ENCODE results near the gene ANKHD1.
"Not testable (repeated sequence)": the region's sequence is repeated elsewhere in the genome, so short reads cannot be mapped to it uniquely, and the experiment has no call there.

The ANKHD1 gene

DNA sequence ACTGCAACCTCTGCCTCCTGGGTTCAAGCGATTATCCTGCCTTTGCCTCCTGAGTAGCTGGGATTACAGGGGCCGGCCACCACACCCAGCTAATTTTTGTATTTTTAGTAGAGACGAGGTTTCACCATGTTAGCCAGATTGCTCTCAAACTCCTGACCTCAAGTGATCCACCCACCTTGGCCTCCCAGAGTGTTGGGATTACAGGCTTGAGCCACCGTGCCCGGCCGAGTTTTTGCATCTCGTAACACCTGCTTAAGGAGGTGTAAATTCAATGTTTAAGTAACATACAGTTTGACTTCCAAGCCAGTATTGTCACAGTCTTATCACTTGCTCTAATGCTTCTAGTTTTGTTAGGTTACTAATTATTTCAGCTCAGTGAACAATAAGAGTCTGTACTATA, 19.7 kb downstream of the ANKHD1 start:
- H3K4me1 ChIP-seq (ENCODE audit: control insufficient read depth, insufficient read depth, low read length, poor library complexity, severe bottlenecking), result peaks cover 11% of the 10 kb centered on the region
- not testable (repeated sequence) for H3K4me3 ChIP-seq (ENCODE audit: insufficient read depth, low read depth, low read length, poor library complexity, severe bottlenecking); H3K36me3 ChIP-seq (ENCODE audit: control insufficient read depth, insufficient read depth, low read length); H3K27me3 ChIP-seq (replicated peaks; ENCODE audit: control insufficient read depth, insufficient read depth, low read length, poor library complexity, severe bottlenecking); H3K9me3 ChIP-seq (ENCODE audit: control insufficient read depth, low read length); DNase-seq; H3K27ac ChIP-seq (ENCODE audit: insufficient read depth, low read length, poor library complexity, severe bottlenecking)

DNA sequence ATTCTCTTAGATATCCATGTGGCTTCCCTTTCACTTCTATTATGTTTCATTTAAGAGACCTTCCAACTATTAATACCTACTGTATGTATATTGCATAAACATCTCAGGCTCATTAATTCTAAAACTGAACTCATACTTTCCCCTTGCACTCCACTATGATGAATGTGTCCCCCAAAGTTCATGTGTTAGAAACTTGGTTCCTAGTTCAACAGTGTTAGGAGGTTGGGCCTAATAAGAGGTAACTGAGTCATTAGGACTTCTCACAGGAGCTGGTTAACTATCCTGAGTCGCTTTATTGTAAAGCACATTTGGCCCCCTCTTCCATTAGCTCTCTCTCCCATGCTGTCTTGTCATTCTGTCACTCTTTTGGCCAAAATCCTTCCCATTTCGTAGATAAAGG, 22.0 kb downstream of the ANKHD1 start:
- no peak for DNase-seq
- Histone ChIP-seq H3K9me3 (ENCODE audit: control insufficient read depth, low read length) (no peaks in the 10 kb centered on the region), H3K4me3 (ENCODE audit: insufficient read depth, low read depth, low read length, poor library complexity, severe bottlenecking) (no peak overlapping the region), H3K27me3 (replicated peaks; ENCODE audit: control insufficient read depth, insufficient read depth, low read length, poor library complexity, severe bottlenecking) (no peaks in the 10 kb centered on the region), H3K27ac (ENCODE audit: insufficient read depth, low read length, poor library complexity, severe bottlenecking) (no peak overlapping the region), H3K36me3 (ENCODE audit: control insufficient read depth, insufficient read depth, low read length) (no peaks in the 10 kb centered on the region), H3K4me1 (ENCODE audit: control insufficient read depth, insufficient read depth, low read length, poor library complexity, severe bottlenecking) (peaks cover 11% of the 10 kb centered on the region)

GRCh38 chr5:140424135-140424534, 22.5 kb downstream of the ANKHD1 start:
- Histone ChIP-seq H3K4me1 (ENCODE audit: control insufficient read depth, insufficient read depth, low read length, poor library complexity, severe bottlenecking) (peaks cover 11% of the 10 kb centered on the region), H3K36me3 (ENCODE audit: control insufficient read depth, insufficient read depth, low read length) (no peaks in the 10 kb centered on the region), H3K9me3 (ENCODE audit: control insufficient read depth, low read length) (no peaks in the 10 kb centered on the region), H3K27me3 (replicated peaks; ENCODE audit: control insufficient read depth, insufficient read depth, low read length, poor library complexity, severe bottlenecking) (no peaks in the 10 kb centered on the region), H3K27ac (ENCODE audit: insufficient read depth, low read length, poor library complexity, severe bottlenecking) (no peak overlapping the region), H3K4me3 (ENCODE audit: insufficient read depth, low read depth, low read length, poor library complexity, severe bottlenecking) (no peak overlapping the region)
- no peak for DNase-seq

- H3K9me3 ChIP-seq (ENCODE audit: control insufficient read depth, low read length); H3K36me3 ChIP-seq (ENCODE audit: control insufficient read depth, insufficient read depth, low read length); H3K27ac ChIP-seq (ENCODE audit: insufficient read depth, low read length, poor library complexity, severe bottlenecking); DNase-seq; H3K27me3 ChIP-seq (replicated peaks; ENCODE audit: control insufficient read depth, insufficient read depth, low read length, poor library complexity, severe bottlenecking); H3K4me3 ChIP-seq (ENCODE audit: insufficient read depth, low read depth, low read length, poor library complexity, severe bottlenecking); H3K4me1 ChIP-seq (ENCODE audit: control insufficient read depth, insufficient read depth, low read length, poor library complexity, severe bottlenecking): not testable (repeated sequence)
Observed at GRCh38 chr5:140427726-140428125, 26.1 kb downstream of the ANKHD1 start.

- no peaks in the 10 kb centered on the region for H3K9me3 ChIP-seq (ENCODE audit: control insufficient read depth, low read length)
- no peaks in the 10 kb centered on the region for H3K36me3 ChIP-seq (ENCODE audit: control insufficient read depth, insufficient read depth, low read length)
- DNase-seq, result no peak
- H3K27ac ChIP-seq (ENCODE audit: insufficient read depth, low read length, poor library complexity, severe bottlenecking), result no peak overlapping the region
- no peaks in the 10 kb centered on the region for H3K27me3 ChIP-seq (replicated peaks; ENCODE audit: control insufficient read depth, insufficient read depth, low read length, poor library complexity, severe bottlenecking)
- H3K4me1 ChIP-seq (ENCODE audit: control insufficient read depth, insufficient read depth, low read length, poor library complexity, severe bottlenecking), result no peaks in the 10 kb centered on the region
- H3K4me3 ChIP-seq (ENCODE audit: insufficient read depth, low read depth, low read length, poor library complexity, severe bottlenecking), result no peak overlapping the region
Observed at GRCh38 chr5:140429724-140430123, 28.1 kb downstream of the ANKHD1 start.

- H3K27me3 ChIP-seq (replicated peaks; ENCODE audit: control insufficient read depth, insufficient read depth, low read length, poor library complexity, severe bottlenecking), result no peaks in the 10 kb centered on the region
- no peak overlapping the region for H3K27ac ChIP-seq (ENCODE audit: insufficient read depth, low read length, poor library complexity, severe bottlenecking)
- no peaks in the 10 kb centered on the region for H3K4me1 ChIP-seq (ENCODE audit: control insufficient read depth, insufficient read depth, low read length, poor library complexity, severe bottlenecking)
- H3K36me3 ChIP-seq (ENCODE audit: control insufficient read depth, insufficient read depth, low read length), result peaks cover 12% of the 10 kb centered on the region
- H3K9me3 ChIP-seq (ENCODE audit: control insufficient read depth, low read length), result no peaks in the 10 kb centered on the region
- no peak for DNase-seq
- no peak overlapping the region for H3K4me3 ChIP-seq (ENCODE audit: insufficient read depth, low read depth, low read length, poor library complexity, severe bottlenecking)
Observed at GRCh38 chr5:140432212-140432611, 30.6 kb downstream of the ANKHD1 start.

DNA sequence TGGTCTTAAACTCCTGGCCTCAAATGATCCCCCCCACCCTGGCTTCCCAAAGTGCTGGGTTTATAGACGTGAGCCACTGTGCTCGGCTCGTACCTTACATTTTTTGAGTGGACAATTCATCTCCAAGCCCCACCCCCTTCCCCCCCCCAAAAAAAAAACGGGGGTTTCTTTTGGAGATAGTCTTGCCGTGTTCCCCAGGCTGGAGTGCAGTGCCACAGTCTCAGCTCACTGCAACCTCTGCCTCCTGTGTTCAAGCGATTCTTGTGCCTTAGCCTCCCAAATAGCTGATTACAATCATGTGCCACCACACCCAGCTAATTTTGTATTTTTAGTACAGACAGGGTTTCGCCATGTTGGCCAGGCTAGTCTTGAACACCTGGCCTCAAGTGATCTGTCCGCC, 31.3 kb downstream of the ANKHD1 start:
- Histone ChIP-seq H3K27me3 (replicated peaks; ENCODE audit: control insufficient read depth, insufficient read depth, low read length, poor library complexity, severe bottlenecking) (no peaks in the 10 kb centered on the region), H3K36me3 (ENCODE audit: control insufficient read depth, insufficient read depth, low read length) (peaks cover 12% of the 10 kb centered on the region), H3K4me3 (ENCODE audit: insufficient read depth, low read depth, low read length, poor library complexity, severe bottlenecking) (no peak overlapping the region), H3K4me1 (ENCODE audit: control insufficient read depth, insufficient read depth, low read length, poor library complexity, severe bottlenecking) (no peaks in the 10 kb centered on the region), H3K9me3 (ENCODE audit: control insufficient read depth, low read length) (no peaks in the 10 kb centered on the region), H3K27ac (ENCODE audit: insufficient read depth, low read length, poor library complexity, severe bottlenecking) (no peak overlapping the region)
- no peak for DNase-seq

DNA sequence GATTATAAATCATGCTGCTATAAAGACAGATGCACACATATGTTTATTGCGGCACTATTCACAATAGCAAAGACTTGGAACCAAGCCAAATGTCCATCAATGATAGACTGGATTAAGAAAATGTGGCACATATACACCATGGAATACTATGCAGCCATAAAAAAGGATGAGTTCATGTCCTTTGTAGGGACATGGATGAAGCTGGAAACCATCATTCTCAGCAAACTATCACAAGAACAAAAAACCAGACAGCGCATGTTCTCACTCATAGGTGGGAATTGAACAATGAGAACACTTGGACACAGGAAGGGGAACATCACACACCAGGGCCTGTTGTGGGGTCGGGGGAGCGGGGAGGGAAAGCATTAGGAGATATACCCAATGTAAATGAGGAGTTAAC, 55.7 kb downstream of the ANKHD1 start:
- H3K9me3 ChIP-seq (ENCODE audit: control insufficient read depth, low read length); H3K27ac ChIP-seq (ENCODE audit: insufficient read depth, low read length, poor library complexity, severe bottlenecking); DNase-seq; H3K4me3 ChIP-seq (ENCODE audit: insufficient read depth, low read depth, low read length, poor library complexity, severe bottlenecking); H3K27me3 ChIP-seq (replicated peaks; ENCODE audit: control insufficient read depth, insufficient read depth, low read length, poor library complexity, severe bottlenecking); H3K4me1 ChIP-seq (ENCODE audit: control insufficient read depth, insufficient read depth, low read length, poor library complexity, severe bottlenecking); H3K36me3 ChIP-seq (ENCODE audit: control insufficient read depth, insufficient read depth, low read length): not testable (repeated sequence)

DNA sequence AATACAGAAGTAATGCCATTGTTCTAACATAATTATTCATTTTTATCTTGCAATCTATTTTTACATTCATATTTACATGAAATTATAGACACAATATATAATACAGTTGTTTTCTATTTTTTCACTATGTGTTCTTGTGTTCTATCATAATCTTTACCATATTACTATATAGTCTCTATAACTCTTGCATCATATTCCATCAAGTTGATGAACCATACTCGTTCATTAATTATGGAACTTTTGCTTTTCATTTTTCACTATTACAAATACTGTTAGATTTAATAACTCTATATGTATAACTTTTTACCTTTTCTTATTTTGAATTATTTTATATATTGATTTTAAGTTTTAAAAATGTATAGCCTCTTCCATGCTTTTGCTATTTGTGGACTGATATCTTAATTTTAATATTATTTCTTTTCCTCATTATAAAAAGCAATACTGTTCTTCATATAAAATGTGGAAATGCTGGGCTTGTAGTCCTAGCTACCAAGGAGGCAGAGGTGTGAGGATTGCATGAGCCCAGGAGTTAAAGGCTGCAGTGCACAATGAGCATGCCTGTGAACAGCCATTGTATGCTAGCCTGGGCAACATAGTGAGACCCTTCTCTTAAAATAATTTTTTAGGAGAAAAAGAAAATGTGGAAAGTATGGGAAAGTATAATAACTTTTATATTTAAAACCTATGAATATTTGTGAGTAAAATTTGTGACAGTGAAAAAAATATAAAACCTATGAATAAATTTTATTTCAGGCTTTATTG, 65.5 kb downstream of the ANKHD1 start:
- Histone ChIP-seq H3K4me3 (ENCODE audit: insufficient read depth, low read depth, low read length, poor library complexity, severe bottlenecking) (no peak overlapping the region), H3K27ac (ENCODE audit: insufficient read depth, low read length, poor library complexity, severe bottlenecking) (no peak overlapping the region), H3K36me3 (ENCODE audit: control insufficient read depth, insufficient read depth, low read length) (peaks cover 33% of the 10 kb centered on the region), H3K9me3 (ENCODE audit: control insufficient read depth, low read length) (no peaks in the 10 kb centered on the region), H3K27me3 (replicated peaks; ENCODE audit: control insufficient read depth, insufficient read depth, low read length, poor library complexity, severe bottlenecking) (no peaks in the 10 kb centered on the region), H3K4me1 (ENCODE audit: control insufficient read depth, insufficient read depth, low read length, poor library complexity, severe bottlenecking) (no peaks in the 10 kb centered on the region)
- DNase-seq, result no peak

- no peaks in the 10 kb centered on the region for H3K4me1 ChIP-seq (ENCODE audit: control insufficient read depth, insufficient read depth, low read length, poor library complexity, severe bottlenecking)
- H3K27me3 ChIP-seq (replicated peaks; ENCODE audit: control insufficient read depth, insufficient read depth, low read length, poor library complexity, severe bottlenecking), result no peaks in the 10 kb centered on the region
- H3K4me3 ChIP-seq (ENCODE audit: insufficient read depth, low read depth, low read length, poor library complexity, severe bottlenecking), result no peak overlapping the region
- H3K9me3 ChIP-seq (ENCODE audit: control insufficient read depth, low read length), result no peaks in the 10 kb centered on the region
- H3K36me3 ChIP-seq (ENCODE audit: control insufficient read depth, insufficient read depth, low read length), result peaks cover 30% of the 10 kb centered on the region
- no peak for DNase-seq
- H3K27ac ChIP-seq (ENCODE audit: insufficient read depth, low read length, poor library complexity, severe bottlenecking), result no peak overlapping the region
Observed at GRCh38 chr5:140468188-140468587, 66.6 kb downstream of the ANKHD1 start.
